CD4-positive, alpha-beta T cell treated with Interleukin-21 for 1 hour (primary cell): Measurements from ENCODE around the gene C6orf132.

Experiments used
- DNase-seq: peaks from one replicate; pipeline ENCODE4 v3.0.0-alpha.2; 2020

The C6orf132 gene

DNA sequence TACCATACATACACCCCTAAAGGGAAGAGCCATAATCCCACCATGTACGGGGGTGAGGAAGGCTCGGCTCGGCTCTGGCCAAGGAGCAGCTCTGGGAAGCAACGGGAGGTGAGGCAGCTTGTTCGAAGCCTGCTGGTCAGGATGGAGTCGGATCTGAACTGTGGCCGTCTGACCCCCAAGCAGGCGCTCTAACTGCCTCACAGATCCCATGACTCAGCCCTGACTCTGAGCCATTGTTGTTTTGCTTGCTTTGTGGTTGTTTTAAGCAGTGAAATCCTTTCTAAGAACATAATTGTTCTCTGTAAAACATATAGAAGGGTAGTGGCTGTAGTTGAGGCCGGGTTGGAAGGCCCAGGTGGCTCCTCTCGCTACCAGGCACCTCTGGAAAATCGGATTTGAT, 10.9 kb downstream of the C6orf132 start:
- DNase-seq = no peak

- DNase-seq = no peak
Observed at GRCh38 chr6:42129360-42129676, 13.1 kb downstream of the C6orf132 start.

DNA sequence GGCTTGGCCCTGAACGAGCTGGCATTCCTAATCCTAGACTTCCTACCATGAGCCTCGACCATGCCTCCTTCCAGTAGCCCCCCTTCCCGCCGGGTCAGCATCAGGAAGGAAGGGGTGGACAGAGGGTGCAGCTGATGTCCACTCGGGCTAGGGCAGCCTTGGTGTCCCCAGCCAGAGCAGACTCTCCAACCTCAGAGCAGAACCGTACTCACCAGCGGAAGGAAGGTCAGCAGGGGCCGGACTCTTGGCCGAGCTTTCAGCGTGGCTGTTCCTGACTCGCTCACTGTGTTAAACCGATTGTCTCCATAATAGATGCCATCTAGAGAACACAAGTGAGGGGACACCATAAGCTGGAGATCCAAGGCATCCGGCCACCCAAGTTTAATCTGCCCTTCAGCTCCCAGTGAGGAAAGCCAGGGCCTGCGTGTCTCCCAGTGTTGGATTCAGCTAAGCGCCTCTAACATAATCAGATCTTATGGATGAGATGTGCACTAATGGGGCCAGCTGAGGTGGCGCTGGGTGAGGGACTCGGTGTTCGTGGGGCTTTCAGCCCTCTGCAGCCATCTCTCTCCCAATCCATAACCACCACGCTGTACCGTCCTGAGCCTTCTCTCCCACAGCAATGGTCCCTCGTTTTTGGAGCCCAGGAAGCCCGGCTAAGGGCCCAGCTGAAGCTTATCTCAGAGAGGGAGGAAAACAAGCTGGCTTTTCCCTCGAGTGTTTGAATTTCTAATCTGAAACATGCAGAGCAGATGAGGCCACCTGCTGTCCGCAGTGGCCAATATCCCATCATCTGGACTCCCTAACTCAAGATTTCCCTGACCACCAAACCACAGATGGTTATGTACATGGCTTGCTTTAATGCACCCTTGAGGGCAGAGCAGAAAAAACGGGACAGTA, 13.7 kb downstream of the C6orf132 start:
- DNase-seq = no peak

DNA sequence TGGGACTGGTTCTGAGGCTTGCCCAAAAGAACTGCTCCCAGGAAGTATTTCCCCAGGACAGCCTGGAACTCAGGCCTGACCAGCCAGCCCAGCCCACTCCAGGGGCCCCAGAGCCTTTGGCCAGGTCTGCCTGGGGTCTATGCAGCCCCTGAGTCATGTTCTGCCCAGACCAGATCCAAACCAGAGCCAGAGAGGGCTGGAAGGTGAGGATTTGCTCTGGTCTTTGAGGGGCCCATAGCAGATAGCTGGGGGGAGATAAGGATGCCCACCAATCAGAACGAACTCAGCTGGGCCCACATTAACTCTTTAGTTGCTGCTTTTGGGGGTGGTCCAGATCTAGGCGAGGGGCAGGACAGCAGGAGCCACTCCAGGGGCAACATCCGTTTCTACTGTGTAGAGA, 16.8 kb downstream of the C6orf132 start:
- DNase-seq = no peak

- DNase-seq = no peak
Observed at GRCh38 chr6:42125231-42125630, 17.2 kb downstream of the C6orf132 start.

DNA sequence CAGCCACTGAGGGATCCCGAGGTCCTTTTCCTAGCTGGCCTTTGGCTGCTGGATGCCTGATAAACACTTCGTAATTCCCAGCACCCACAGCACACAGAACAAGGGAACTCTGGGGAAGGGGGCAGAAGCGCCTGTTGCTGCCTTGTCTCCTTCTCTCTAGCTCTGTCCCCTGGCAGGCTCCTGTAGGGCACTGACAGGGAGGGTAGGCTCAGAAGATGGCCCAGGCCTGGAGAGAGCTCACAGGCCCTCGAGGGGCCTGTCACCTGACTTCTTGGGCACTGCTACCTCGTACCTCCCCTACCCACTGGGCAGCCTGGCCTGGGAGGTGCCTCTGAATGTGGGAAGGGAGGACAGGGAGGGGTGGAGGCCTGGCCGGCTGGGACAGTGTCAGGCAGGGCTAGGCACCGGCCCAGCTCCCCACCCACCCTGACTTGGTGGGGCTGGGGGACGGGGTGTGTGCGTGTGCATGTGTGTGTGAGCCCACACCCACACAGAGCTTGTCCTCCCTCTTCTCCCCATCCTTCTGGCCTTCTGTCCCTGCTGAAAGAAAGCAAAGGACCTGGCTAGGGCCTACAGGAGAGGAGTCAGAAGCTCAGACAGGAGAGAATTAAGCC, 18.1 kb downstream of the C6orf132 start:
- DNase-seq = no peak

GRCh38 chr6:42123379-42124103, 18.9 kb downstream of the C6orf132 start:
- no peak for DNase-seq

GRCh38 chr6:42120895-42121865, 21.2 kb downstream of the C6orf132 start:
- DNase-seq = no peak

DNA sequence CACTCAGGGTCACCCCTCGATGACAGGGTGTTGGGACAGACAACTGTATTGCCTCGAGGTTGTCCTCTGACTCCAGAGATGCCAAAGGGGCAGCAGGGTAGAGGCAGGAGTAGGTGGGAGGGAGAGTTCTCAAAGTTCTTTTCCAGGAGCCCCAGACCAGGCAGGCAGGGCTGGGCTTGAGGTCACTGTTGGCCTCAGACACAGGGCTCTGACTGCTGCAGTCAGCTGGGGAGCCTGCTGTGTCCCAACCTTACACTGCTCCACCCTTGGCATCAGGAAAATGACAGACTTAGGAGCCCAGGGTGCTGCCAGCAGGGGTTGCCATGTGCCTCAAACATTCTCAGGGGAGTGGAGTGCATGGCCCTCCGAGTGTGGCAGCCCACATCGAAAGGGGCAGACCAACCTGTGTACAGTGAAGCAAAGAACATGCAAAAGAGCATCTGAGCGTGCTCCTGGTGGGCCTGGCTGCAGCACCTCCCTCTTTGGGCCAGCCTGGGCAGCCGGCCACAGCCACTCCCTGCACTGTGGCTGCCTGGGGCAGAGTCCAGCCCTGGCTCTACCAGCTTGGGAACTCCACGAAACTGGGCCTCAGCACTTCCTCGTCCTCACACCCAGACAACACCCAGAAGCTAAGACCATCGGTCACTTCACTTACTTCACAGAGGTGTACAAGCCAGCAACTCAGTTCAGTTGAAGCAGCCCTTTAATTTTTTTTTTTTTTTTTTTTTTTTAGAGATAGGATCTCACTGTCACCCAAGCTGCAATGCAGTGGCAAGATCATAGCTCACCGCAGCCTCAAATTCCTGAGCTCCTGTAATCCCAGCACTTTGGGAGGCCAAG, 24.0 kb downstream of the C6orf132 start:
- no peak for DNase-seq

DNA sequence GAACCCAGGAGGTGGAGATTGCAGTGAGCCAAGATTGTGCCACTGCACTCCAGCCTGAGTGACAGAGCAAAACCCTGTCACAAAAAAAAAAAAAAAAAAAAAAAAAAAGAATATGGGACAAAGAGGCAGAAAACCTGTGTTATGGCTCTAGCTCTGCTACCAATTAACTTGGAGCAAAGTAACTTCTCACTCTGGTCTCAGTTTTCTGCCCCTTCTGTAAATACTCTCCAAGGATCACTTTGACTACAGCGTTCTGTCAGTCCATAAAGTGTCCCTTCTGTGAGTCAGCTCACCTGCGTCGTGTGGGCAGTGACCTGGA, 24.6 kb downstream of the C6orf132 start:
- no peak for DNase-seq

DNA sequence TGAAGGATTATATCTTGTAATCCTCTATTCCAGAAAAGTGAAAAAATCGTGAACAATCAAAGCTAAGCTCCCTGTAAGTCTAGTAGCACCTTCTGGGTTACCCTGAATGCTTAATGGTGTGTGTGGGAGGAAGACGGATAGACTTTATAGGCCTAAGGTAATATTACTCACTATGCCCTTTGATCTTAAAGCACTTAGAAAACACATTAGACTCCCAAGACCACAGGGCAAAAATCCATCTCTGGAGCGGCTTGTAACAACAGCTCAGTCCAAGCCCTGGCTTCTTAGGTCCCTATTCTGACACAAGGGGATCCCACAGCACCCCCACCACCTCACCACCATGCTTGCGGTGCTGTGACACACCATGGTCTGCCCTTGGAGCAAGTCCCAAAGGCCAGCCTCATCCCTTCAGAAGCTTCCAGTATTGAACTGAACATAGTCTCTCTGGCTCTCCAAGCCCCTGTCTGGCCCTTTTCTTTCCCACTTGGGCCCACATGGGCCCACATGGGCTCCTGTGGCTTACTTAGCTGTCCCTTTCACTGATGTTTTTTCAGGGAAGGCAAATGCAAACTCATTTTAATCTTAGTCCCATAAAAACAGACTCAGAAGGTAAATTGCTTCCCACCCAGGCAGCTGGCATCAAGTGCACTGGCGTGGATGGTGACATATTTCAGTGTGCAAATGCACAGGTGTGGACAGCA, 28.3 kb downstream of the C6orf132 start:
- no peak for DNase-seq

GRCh38 chr6:42112351-42112750, 30.1 kb downstream of the C6orf132 start:
- DNase-seq = no peak

DNA sequence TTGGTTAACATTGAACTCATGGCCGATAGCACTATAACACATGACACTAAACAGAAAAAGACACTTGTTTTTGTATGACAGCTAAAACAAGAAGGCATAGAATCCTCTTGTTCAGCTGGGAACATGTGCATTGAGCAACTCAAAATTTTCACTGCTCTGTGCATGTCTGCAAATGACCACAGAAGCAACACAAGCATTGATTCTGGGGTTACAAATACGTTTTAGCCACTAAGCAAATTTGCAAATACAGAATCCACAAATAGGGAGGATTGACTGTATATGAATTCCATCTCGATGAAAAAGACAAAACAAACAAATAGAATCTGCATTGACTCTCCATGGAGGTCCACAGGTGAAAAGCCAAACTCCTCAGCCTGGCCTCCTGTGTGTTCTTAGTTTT, 31.7 kb downstream of the C6orf132 start:
- no peak for DNase-seq

DNA sequence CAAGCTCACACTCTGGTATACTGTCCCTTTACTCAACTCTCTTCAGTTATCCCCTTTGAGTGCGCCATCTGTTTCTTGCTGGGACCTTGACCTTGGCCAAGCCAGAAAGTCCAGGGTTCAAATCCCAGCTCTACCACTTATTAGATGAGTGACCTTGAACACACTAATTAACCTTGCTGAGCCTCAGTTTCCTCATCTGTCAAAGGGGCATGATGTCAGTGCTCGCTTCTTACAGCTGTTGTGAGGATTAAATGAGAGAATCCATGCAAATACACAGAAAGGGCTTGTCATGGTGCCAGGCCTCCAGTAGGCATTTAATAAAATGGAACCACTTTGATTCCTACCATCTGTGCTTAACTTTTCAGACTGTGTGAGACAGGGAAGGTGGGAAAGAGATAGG, 34.3 kb downstream of the C6orf132 start:
- no peak for DNase-seq

- DNase-seq = no peak
Observed at GRCh38 chr6:42106112-42107023, 36.1 kb downstream of the C6orf132 start.

- no peak for DNase-seq
Observed at GRCh38 chr6:42105709-42106108, 36.7 kb downstream of the C6orf132 start.

DNA sequence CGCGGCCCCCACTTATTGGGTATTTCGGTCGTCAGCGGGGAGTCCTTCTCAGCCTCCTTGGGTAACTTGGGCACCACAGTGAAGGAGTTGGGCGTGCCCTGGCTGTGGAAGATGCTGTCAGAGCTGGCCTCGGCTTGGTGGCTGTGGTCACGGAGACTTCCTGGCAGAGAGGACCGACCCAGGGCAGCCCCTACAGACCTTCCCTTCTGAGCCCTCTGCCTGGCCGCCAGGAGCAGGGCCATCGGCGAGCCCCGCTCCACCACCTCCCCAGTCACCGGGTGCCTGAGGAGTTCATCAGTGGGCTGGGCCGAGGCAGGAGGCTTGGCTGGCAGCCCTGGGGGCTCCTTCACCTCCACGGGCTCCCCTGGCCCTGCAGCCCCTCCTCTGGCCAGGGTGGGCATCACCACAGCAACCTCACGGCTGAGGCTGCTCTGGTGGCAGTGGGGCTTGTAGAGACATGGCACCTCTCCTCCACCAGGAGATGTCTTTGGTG, 37.2 kb downstream of the C6orf132 start:
- DNase-seq = no peak

GRCh38 chr6:42104804-42105125, 37.7 kb downstream of the C6orf132 start:
- DNase-seq = no peak

DNA sequence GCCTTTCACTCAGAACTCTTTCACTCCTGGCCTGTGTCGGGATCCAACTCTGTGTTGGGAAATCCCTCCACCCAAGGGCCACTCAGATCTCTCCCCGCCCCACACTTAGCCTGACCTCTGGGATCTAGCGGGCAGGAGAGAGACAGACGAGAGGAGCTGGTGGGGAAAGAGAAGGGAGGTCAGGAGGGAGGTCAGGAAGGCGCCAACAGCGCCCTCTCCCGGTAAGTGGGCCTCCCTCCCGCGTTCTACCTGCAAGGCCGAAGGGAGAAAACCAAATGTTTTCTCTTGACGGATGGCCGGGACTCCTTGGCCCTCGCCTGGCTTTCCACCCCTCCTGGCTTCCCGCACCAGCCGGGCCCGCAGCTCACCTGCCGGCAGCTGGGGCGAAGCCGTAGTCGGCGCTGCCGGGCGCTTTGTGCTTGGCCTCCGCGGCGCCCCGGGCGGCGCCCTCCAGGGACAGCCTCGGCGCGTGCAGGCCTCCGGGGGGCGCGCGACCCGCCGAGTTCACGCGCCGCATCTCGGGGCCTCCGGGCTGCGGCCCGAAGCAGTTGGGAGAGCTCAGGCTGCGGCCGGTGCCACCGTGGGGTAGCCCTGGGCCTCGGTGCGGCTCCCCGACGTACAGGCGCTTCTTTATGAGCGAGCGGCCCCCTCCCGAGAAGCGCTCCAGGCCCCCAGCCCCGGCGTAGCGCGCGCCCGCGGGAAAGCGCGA, 38.2 kb downstream of the C6orf132 start:
- DNase-seq = peak; percentile 72

- no peak for DNase-seq
Observed at GRCh38 chr6:42103753-42104094, 38.7 kb downstream of the C6orf132 start.
